ENCODE measurements around the gene MCU.

Gene MCU

Small RNA genes within 50 kb of the gene (small RNA-seq; reads per million reads assigned to genes)
- gene MIR4676, result 0 to 0.04 reads per million in 2 experiments
- gene RF00019, result 0 reads per million in 2 experiments

Measured in SK-N-DZ (cell line).